MCF 10A (cell line): ENCODE data around the gene FASTKD1. TPM values are rescaled to one million over a fixed set of nuclear protein-coding genes. Genes with fewer than 3 reads are reported as not detected.

Experiments used
- BruUV-seq: library from RNA; stranded (reverse); fragments of 400-500 nt; replicated peaks from 2 replicates; lab custom pipeline; 2021; lab: Mats Ljungman, UMichigan
- CTCF ChIA-PET: fragments of 300-600 bp; sonication (Branson Sonifier 250); formaldehyde crosslinking; extraction: SDS; loops from one replicate; lab custom pipeline; 2021; ENCODE audit warnings: antibody characterized with exemption, inconsistent platforms; lab: Yijun Ruan, JAX
- POLR2A ChIA-PET: fragments of 300-600, 350-650 bp; sonication (Branson Sonifier 250); formaldehyde crosslinking; extraction: SDS; loops from one replicate; lab custom pipeline; 2020; ENCODE audit warnings: antibody characterized with exemption, inconsistent platforms; lab: Yijun Ruan, JAX
- DNase-seq: peaks from one replicate; pipeline ENCODE4 v3.0.0-alpha.2; 2018; ENCODE audit not compliant: unreplicated experiment
- H3K27ac Mint-ChIP-seq: one replicate; pipeline ENCODE4 v1.8.0; 2022; ENCODE audit warnings: mild to moderate bottlenecking, low read depth, mixed read lengths; ENCODE audit not compliant: unreplicated experiment
- H3K27me3 Mint-ChIP-seq: one replicate; pipeline ENCODE4 v1.8.0; 2022; ENCODE audit warnings: mixed read lengths; ENCODE audit not compliant: insufficient read depth, unreplicated experiment
- H3K36me3 Mint-ChIP-seq: one replicate; pipeline ENCODE4 v1.8.0; 2022; ENCODE audit warnings: mild to moderate bottlenecking, moderate library complexity, mixed read lengths; ENCODE audit not compliant: insufficient read depth, unreplicated experiment
- H3K4me1 Mint-ChIP-seq: one replicate; pipeline ENCODE4 v1.8.0; 2022; ENCODE audit warnings: mixed read lengths; ENCODE audit not compliant: insufficient read depth, unreplicated experiment
- H3K4me3 Mint-ChIP-seq: one replicate; pipeline ENCODE4 v1.8.0; 2022; ENCODE audit warnings: mild to moderate bottlenecking, moderate library complexity, mixed read lengths; ENCODE audit not compliant: unreplicated experiment
- H3K9me3 Mint-ChIP-seq: one replicate; pipeline ENCODE4 v1.8.0; 2022; ENCODE audit warnings: mixed read lengths; ENCODE audit not compliant: unreplicated experiment
- intact Hi-C: fragments of 100-400 bp; cut with micrococcal nuclease; formaldehyde crosslinking; loops from 2 replicates; pipeline ENCODE4 v1.14.1; 2022
- total RNA-seq: library from RNA; stranded (reverse); gene quantifications from 2 replicates; pipeline ENCODE4 v1.2.3, GENCODE V29; 2022
- TF ChIP-seq, protein P1 (sequence below): fragments of 200-600 bp; IDR thresholded peaks from one replicate; pipeline ENCODE4 v1.8.0; 2022; ENCODE audit warnings: antibody characterized with exemption, mild to moderate bottlenecking; ENCODE audit not compliant: unreplicated experiment

FASTKD1 gene
- total RNA-seq, 1 experiment from 2014 or later, result 39.9 TPM

- no peaks in the 10 kb centered on the region for H3K9me3 Mint-ChIP-seq
- H3K27me3 Mint-ChIP-seq, result no peaks in the 10 kb centered on the region
- no peak overlapping the region for H3K27ac Mint-ChIP-seq
- H3K36me3 Mint-ChIP-seq, result peaks cover 8% of the 10 kb centered on the region
- no TSS peak for BruUV-seq
- POLR2A ChIA-PET, result no interaction called here
- intact Hi-C loops, result no loop called here
- H3K4me1 Mint-ChIP-seq, result peaks cover 14% of the 10 kb centered on the region
- TF ChIP-seq, protein P1, sequence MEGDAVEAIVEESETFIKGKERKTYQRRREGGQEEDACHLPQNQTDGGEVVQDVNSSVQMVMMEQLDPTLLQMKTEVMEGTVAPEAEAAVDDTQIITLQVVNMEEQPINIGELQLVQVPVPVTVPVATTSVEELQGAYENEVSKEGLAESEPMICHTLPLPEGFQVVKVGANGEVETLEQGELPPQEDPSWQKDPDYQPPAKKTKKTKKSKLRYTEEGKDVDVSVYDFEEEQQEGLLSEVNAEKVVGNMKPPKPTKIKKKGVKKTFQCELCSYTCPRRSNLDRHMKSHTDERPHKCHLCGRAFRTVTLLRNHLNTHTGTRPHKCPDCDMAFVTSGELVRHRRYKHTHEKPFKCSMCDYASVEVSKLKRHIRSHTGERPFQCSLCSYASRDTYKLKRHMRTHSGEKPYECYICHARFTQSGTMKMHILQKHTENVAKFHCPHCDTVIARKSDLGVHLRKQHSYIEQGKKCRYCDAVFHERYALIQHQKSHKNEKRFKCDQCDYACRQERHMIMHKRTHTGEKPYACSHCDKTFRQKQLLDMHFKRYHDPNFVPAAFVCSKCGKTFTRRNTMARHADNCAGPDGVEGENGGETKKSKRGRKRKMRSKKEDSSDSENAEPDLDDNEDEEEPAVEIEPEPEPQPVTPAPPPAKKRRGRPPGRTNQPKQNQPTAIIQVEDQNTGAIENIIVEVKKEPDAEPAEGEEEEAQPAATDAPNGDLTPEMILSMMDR, result no peak
- H3K4me3 Mint-ChIP-seq, result no peak overlapping the region
- no peak for DNase-seq
- CTCF ChIA-PET, result interaction anchor here (0.8 kb wide), 1 partner anchor 32 kb away, joined by 9 read pairs; no protein-coding TSS in a partner anchor
Measured at GRCh38 chr2:169512525-169512924, 61.1 kb downstream of the FASTKD1 start.

DNA sequence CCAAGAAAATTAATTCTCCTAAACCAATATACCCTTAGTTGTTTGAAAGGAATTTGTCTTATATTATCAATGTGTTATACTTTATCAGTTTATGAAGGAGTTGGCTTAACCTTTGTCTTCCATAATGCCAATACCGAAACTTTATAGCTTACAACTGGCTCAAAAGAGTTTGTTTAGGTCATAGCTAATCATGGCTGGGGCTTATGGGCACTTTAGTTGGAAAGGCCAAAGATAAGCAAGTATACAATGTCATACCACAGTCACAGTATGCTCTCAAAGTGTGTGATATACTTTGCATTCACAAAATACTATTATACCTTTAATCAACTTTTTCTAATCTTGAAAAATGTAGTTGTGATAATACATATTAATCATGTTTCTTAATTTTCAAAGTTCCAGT lies 61.8 kb downstream of the FASTKD1 start:
- no peak for DNase-seq
- CTCF ChIA-PET, result interaction anchor here (0.8 kb wide), 1 partner anchor 31 kb away, joined by 9 read pairs; no protein-coding TSS in a partner anchor
- peaks cover 8% of the 10 kb centered on the region for H3K36me3 Mint-ChIP-seq
- H3K27ac Mint-ChIP-seq, result no peak overlapping the region
- H3K27me3 Mint-ChIP-seq, result no peaks in the 10 kb centered on the region
- no TSS peak for BruUV-seq
- H3K4me1 Mint-ChIP-seq, result peaks cover 19% of the 10 kb centered on the region
- intact Hi-C loops, result no loop called here
- no peak overlapping the region for H3K4me3 Mint-ChIP-seq
- POLR2A ChIA-PET, result interaction anchor here (0.6 to 1.0 kb wide), 2 partner anchors 9 to 59 kb away, joined by 3 read pairs; no protein-coding TSS in a partner anchor
- TF ChIP-seq, protein P1, result no peak
- H3K9me3 Mint-ChIP-seq, result no peaks in the 10 kb centered on the region

- H3K27ac Mint-ChIP-seq, result no peak overlapping the region
- ChIA-PET CTCF (no interaction called here), POLR2A (no interaction called here)
- TF ChIP-seq, protein P1, result no peak
- no TSS peak for BruUV-seq
- DNase-seq, result no peak
- H3K27me3 Mint-ChIP-seq, result no peaks in the 10 kb centered on the region
- intact Hi-C loops, result no loop called here
- peaks cover 19% of the 10 kb centered on the region for H3K4me1 Mint-ChIP-seq
- no peaks in the 10 kb centered on the region for H3K9me3 Mint-ChIP-seq
- no peak overlapping the region for H3K4me3 Mint-ChIP-seq
- H3K36me3 Mint-ChIP-seq, result peaks cover 10% of the 10 kb centered on the region
Measured at GRCh38 chr2:169510496-169510895, 63.2 kb downstream of the FASTKD1 start.

- no peaks in the 10 kb centered on the region for H3K27me3 Mint-ChIP-seq
- peaks cover 19% of the 10 kb centered on the region for H3K4me1 Mint-ChIP-seq
- no peaks in the 10 kb centered on the region for H3K9me3 Mint-ChIP-seq
- POLR2A ChIA-PET, result interaction anchor here (0.8 to 1.0 kb wide), 3 partner anchors 11 to 63 kb away, joined by 3 to 7 read pairs (median 3); partner anchors contain the start of gene FASTKD1
- peaks cover 11% of the 10 kb centered on the region for H3K36me3 Mint-ChIP-seq
- intact Hi-C loops, result no loop called here
- no peak overlapping the region for H3K27ac Mint-ChIP-seq
- no peak overlapping the region for H3K4me3 Mint-ChIP-seq
- BruUV-seq, result no TSS peak
- no peak for DNase-seq
- TF ChIP-seq, protein P1, result no peak
- CTCF ChIA-PET, result interaction anchor here (0.8 kb wide), 1 partner anchor 553 kb away, joined by 4 read pairs; no protein-coding TSS in a partner anchor
Measured at GRCh38 chr2:169509955-169510354, 63.7 kb downstream of the FASTKD1 start.
